Esophagus squamous epithelium (tissue), 4 donors: ENCODE measurements around the gene TPM2.
"Not testable (repeated sequence)": the region's sequence is repeated elsewhere in the genome, so short reads cannot be mapped to it uniquely, and the experiment has no call there.

ENCODE experiments used
- CTCF ChIP-seq, 6 experiments: fragments of 450-650 bp in 4 of 6; fragments of 200-600 bp in 2 of 6; sonication (generic) in 2 of 6; IDR thresholded peaks; one replicate each; pipeline ENCODE4 v1.5.1; 2016 to 2019; ENCODE audit warnings: antibody characterized with exemption in 6 of 6, mild to moderate bottlenecking in 4 of 6, moderate library complexity in 4 of 6
- POLR2A ChIP-seq, 4 donors: fragments of 450-650 bp; IDR thresholded peaks; one replicate each; pipeline ENCODE4 v1.6.1; 2017; ENCODE audit warnings: antibody characterized with exemption in 4 of 4, mild to moderate bottlenecking in 4 of 4, moderate library complexity in 3 of 4

GRCh38 chr9:35640431-35640830 lies 49.3 kb downstream of the TPM2 start:
- TF ChIP-seq CTCF, POLR2A (IDR thresholded peaks at IDR 0.05): not testable (repeated sequence)
